ENCODE measurements around the gene OCIAD1.
"Not testable (repeated sequence)": the region's sequence is repeated elsewhere in the genome, so short reads cannot be mapped to it uniquely, and the experiment has no call there.

The OCIAD1 gene

GRCh38 chr4:48798117-48798516, 32.8 kb upstream of the OCIAD1 start:
- no peak overlapping the region for H3K4me3 ChIP-seq (ENCODE audit: low read depth, low read length)
- in situ Hi-C loops (cut with HindIII; ENCODE audit: low pct_ligation_motif_present, low sequenced_read_pairs) = no loop called here

GRCh38 chr4:48799157-48799556, 31.7 kb upstream of the OCIAD1 start:
- no peak overlapping the region for H3K4me3 ChIP-seq (ENCODE audit: low read depth, low read length)
- no peaks in the 10 kb centered on the region for H3K27me3 ChIP-seq (replicated peaks)
- in situ Hi-C loops (cut with HindIII; ENCODE audit: low pct_ligation_motif_present, low sequenced_read_pairs) = no loop called here
- no peak overlapping the region for H3K27ac ChIP-seq
- TF ChIP-seq CTCF (IDR thresholded peaks at IDR 0.05; ENCODE audit: low read depth, low read length, missing control alignments) = no peak
- no peaks in the 10 kb centered on the region for H3K36me3 ChIP-seq (replicated peaks)
- DNase-seq = no peak

More at GRCh38 chr4:48798117-48798516, 32.8 kb upstream of the OCIAD1 start:
- no peaks in the 10 kb centered on the region for H3K36me3 ChIP-seq (replicated peaks)
- H3K27me3 ChIP-seq (replicated peaks) = no peaks in the 10 kb centered on the region
- DNase-seq = no peak
- no peak overlapping the region for H3K27ac ChIP-seq
- TF ChIP-seq CTCF (IDR thresholded peaks at IDR 0.05; ENCODE audit: low read depth, low read length, missing control alignments) = no peak

GRCh38 chr4:48800155-48800554, 30.7 kb upstream of the OCIAD1 start:
- H3K27ac ChIP-seq; H3K4me3 ChIP-seq (ENCODE audit: low read depth, low read length); in situ Hi-C loops (cut with HindIII; ENCODE audit: low pct_ligation_motif_present, low sequenced_read_pairs); H3K36me3 ChIP-seq (replicated peaks); H3K27me3 ChIP-seq (replicated peaks); DNase-seq: not testable (repeated sequence)

- Histone ChIP-seq H3K36me3 (replicated peaks) (no peaks in the 10 kb centered on the region), H3K27ac (no peak overlapping the region), H3K4me3 (ENCODE audit: low read depth, low read length) (no peak overlapping the region), H3K27me3 (replicated peaks) (no peaks in the 10 kb centered on the region)
- DNase-seq = no peak
- in situ Hi-C loops (cut with HindIII; ENCODE audit: low pct_ligation_motif_present, low sequenced_read_pairs) = no loop called here
- TF ChIP-seq CTCF (IDR thresholded peaks at IDR 0.05; ENCODE audit: low read depth, low read length, missing control alignments) = no peak
These were observed 29.7 kb upstream of the OCIAD1 start for GRCh38 chr4:48801016-48801715.

GRCh38 chr4:48804584-48805301, 26.1 kb upstream of the OCIAD1 start:
- in situ Hi-C loops (cut with HindIII; ENCODE audit: low pct_ligation_motif_present, low sequenced_read_pairs) = no loop called here
- no peak for DNase-seq
- Histone ChIP-seq H3K27ac (no peak overlapping the region), H3K27me3 (replicated peaks) (no peaks in the 10 kb centered on the region), H3K4me3 (ENCODE audit: low read depth, low read length) (no peak overlapping the region), H3K36me3 (replicated peaks) (no peaks in the 10 kb centered on the region)
- TF ChIP-seq CTCF (IDR thresholded peaks at IDR 0.05; ENCODE audit: low read depth, low read length, missing control alignments) = no peak

- H3K27ac ChIP-seq = no peak overlapping the region
- H3K36me3 ChIP-seq (replicated peaks) = no peaks in the 10 kb centered on the region
- H3K4me3 ChIP-seq (ENCODE audit: low read depth, low read length) = no peak overlapping the region
- no peak for DNase-seq
- in situ Hi-C loops (cut with HindIII; ENCODE audit: low pct_ligation_motif_present, low sequenced_read_pairs) = no loop called here
- H3K27me3 ChIP-seq (replicated peaks) = no peaks in the 10 kb centered on the region
- no peak for TF ChIP-seq CTCF (IDR thresholded peaks at IDR 0.05; ENCODE audit: low read depth, low read length, missing control alignments)
These were observed 18.0 kb upstream of the OCIAD1 start for GRCh38 chr4:48812866-48813265.
